ENCODE results near the gene SLC17A7. TPM values are rescaled to one million over a fixed set of nuclear protein-coding genes. Genes with fewer than 3 reads are reported as not detected.

Gene SLC17A7
- total and polyA plus RNA-seq, 2 of the 13 experiments (the other 11 are each of a cell fraction or from before 2014, with no cell fraction given), result 0.32 TPM; not detected in 1

DNA sequence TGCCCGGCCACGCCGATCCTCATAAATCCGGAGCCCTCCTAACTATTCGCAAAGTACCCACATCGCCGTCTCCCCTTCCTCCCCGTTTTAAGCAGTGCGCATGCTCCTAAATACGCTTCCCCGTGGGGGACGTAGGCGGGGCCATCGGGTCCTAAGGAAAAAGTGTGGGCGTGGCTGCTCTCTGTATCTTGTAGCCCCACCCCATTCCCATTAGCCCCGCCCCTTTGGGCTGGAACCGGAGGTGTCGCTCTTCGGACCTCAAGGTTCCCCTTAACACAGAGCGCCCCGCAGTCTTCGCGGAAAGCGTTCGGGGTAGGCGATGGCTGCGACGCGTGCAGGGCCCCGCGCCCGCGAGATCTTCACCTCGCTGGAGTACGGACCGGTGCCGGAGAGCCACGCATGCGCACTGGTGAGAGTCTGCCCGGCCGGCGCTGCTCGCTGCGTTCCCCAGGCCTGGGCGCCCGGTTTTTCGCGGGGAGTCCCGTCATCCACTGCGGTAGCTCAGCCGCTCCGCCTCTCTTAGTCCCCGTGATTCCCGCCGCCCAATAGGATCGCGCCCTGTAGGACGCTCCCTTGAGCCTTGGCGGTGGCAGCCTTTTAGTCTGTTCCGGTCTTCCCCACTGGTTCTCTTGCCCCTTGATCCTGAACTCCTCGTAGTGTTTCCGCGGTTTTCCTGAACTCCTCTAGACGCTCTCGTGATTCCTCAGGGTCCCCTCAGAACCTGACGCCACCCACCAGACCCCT lies 11.9 kb upstream of the SLC17A7 start, which contains the start of gene ALDH16A1 (continued):
- TF ChIP-seq TCF12 (IDR thresholded peaks at IDR 0.05), result no peak
- TF ChIP-seq TCF12 (CRISPR knock-in tag; IDR thresholded peaks at IDR 0.05), result peak; percentile 72; the same call in 1 of the 2 replicates
- TF ChIP-seq, protein P1, sequence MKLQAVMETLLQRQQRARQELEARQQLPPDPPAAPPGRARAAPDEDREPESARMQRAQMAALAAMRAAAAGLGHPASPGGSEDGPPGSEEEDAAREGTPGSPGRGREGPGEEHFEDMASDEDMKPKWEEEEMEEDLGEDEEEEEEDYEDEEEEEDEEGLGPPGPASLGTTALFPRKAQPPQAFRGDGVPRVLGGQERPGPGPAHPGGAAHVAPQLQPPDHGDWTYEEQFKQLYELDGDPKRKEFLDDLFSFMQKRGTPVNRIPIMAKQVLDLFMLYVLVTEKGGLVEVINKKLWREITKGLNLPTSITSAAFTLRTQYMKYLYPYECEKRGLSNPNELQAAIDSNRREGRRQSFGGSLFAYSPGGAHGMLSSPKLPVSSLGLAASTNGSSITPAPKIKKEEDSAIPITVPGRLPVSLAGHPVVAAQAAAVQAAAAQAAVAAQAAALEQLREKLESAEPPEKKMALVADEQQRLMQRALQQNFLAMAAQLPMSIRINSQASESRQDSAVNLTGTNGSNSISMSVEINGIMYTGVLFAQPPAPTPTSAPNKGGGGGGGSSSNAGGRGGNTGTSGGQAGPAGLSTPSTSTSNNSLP (IDR thresholded peaks at IDR 0.05; ENCODE audit: low read depth, low read length), result no peak
- TF ChIP-seq, protein P2, sequence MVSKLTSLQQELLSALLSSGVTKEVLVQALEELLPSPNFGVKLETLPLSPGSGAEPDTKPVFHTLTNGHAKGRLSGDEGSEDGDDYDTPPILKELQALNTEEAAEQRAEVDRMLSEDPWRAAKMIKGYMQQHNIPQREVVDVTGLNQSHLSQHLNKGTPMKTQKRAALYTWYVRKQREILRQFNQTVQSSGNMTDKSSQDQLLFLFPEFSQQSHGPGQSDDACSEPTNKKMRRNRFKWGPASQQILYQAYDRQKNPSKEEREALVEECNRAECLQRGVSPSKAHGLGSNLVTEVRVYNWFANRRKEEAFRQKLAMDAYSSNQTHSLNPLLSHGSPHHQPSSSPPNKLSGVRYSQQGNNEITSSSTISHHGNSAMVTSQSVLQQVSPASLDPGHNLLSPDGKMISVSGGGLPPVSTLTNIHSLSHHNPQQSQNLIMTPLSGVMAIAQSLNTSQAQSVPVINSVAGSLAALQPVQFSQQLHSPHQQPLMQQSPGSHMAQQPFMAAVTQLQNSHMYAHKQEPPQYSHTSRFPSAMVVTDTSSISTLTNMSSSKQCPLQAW (CRISPR knock-in tag; IDR thresholded peaks at IDR 0.05), result peak; percentile 88
- peak; percentile 55 for TF ChIP-seq ZNF280B (CRISPR knock-in tag; IDR thresholded peaks at IDR 0.05; ENCODE audit: borderline replicate concordance)
- TF ChIP-seq ZC3H4 (CRISPR knock-in tag; IDR thresholded peaks at IDR 0.05; ENCODE audit: borderline replicate concordance), result no peak
- no peak for TF ChIP-seq ZNF670 (CRISPR knock-in tag; IDR thresholded peaks at IDR 0.05; ENCODE audit: borderline replicate concordance)
- peak; percentile 67 for TF ChIP-seq ZNF263 (CRISPR knock-in tag; IDR thresholded peaks at IDR 0.05)
- TF ChIP-seq ZNF564 (CRISPR knock-in tag; IDR thresholded peaks at IDR 0.05), result no peak
- 0 out of 2 replicates have a peak, but pooled peaks have one; percentile 34 for TF ChIP-seq HOXA5 (CRISPR knock-in tag; IDR thresholded peaks at IDR 0.05)
- no peak; the same call in 1 of the 2 replicates for TF ChIP-seq ZNF441 (CRISPR knock-in tag; IDR thresholded peaks at IDR 0.05; ENCODE audit: borderline replicate concordance)
- TF ChIP-seq TAF15 (IDR thresholded peaks at IDR 0.05; ENCODE audit: low read depth, low read length, poor library complexity, severe bottlenecking), result no peak
- TF ChIP-seq, protein P3, sequence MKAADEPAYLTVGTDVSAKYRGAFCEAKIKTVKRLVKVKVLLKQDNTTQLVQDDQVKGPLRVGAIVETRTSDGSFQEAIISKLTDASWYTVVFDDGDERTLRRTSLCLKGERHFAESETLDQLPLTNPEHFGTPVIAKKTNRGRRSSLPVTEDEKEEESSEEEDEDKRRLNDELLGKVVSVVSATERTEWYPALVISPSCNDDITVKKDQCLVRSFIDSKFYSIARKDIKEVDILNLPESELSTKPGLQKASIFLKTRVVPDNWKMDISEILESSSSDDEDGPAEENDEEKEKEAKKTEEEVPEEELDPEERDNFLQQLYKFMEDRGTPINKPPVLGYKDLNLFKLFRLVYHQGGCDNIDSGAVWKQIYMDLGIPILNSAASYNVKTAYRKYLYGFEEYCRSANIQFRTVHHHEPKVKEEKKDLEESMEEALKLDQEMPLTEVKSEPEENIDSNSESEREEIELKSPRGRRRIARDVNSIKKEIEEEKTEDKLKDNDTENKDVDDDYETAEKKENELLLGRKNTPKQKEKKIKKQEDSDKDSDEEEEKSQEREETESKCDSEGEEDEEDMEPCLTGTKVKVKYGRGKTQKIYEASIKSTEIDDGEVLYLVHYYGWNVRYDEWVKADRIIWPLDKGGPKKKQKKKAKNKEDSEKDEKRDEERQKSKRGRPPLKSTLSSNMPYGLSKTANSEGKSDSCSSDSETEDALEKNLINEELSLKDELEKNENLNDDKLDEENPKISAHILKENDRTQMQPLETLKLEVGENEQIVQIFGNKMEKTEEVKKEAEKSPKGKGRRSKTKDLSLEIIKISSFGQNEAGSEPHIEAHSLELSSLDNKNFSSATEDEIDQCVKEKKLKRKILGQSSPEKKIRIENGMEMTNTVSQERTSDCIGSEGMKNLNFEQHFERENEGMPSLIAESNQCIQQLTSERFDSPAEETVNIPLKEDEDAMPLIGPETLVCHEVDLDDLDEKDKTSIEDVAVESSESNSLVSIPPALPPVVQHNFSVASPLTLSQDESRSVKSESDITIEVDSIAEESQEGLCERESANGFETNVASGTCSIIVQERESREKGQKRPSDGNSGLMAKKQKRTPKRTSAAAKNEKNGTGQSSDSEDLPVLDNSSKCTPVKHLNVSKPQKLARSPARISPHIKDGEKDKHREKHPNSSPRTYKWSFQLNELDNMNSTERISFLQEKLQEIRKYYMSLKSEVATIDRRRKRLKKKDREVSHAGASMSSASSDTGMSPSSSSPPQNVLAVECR (CRISPR knock-in tag; IDR thresholded peaks at IDR 0.05; ENCODE audit: borderline replicate concordance), result peak; percentile 77; the same call in 1 of the 2 replicates
- TF ChIP-seq ZNF776 (CRISPR knock-in tag; IDR thresholded peaks at IDR 0.05), result peak; percentile 66; the same call in 1 of the 2 replicates
